ENCODE results near the gene CACNG8. TPM values are rescaled to one million over a fixed set of nuclear protein-coding genes. Genes with fewer than 3 reads are reported as not detected.
"Not testable (repeated sequence)": the region's sequence is repeated elsewhere in the genome, so short reads cannot be mapped to it uniquely, and the experiment has no call there.

The CACNG8 gene
- total and polyA plus RNA-seq, 3 experiments from 2014 or later = not detected

DNA sequence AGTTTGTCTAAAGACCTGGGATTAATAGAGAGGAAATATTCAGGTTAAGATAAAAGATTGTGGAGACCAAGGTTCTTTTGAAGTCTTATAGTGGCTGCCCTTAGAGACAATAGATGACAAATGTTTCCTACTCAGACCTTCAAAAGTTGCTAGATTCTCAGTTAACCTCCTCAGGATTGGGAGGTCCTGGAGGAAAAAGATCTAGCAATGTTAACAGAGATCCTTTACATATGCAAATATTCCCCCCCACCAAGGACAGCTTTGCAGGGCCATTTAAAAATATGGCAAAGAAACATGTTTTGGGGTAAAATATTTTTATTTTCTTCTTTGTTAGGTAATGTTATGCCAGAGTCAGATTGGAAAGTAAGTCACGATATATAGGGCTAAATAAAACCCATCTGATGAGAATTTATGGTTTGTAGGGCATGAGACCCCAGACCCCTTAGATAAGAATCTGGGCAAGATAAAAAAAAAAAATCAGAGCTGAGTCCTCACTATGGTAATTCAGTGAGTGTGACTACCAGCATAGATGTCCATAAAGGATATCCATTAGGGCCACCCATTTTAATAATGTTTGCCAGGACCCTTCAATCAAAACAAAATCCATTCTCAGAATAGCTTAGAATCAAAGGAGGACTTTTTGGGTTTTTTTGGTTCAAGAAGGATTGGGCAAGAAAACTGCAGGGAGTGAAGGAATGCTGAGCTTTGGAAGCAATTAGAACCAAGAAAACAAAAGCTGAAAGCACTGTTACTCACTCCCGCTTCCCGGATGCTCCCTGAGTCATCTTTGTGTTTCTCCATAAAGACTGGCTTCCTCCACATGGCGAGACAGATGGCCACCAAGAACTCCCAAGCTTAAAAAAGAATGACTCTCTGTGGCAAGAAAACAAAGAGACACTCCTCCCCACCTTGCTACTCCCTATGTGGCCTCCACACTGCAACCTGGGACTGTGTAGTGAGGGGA is 72.8 kb downstream of the CACNG8 start:
- H3K36me3 ChIP-seq (ENCODE audit: insufficient read depth, low read length) = no peaks in the 10 kb centered on the region
- H3K4me3 Mint-ChIP-seq = no peak overlapping the region
- no peak overlapping the region for H3K27ac ChIP-seq (ENCODE audit: low read depth, low read length)
- H3K27me3 Mint-ChIP-seq = peaks cover 12 to 32% of the 10 kb centered on the region in 2 donors
- H3K27me3 ChIP-seq (ENCODE audit: insufficient read depth, low read length, poor library complexity, severe bottlenecking) = no peaks in the 10 kb centered on the region
- DNase-seq = no peak
- H3K9me3 ChIP-seq (ENCODE audit: low read length) = no peaks in the 10 kb centered on the region
- no peak overlapping the region for H3K4me3 ChIP-seq (ENCODE audit: low read length)
- POLR2A ChIA-PET = no interaction called here
- H3K36me3 Mint-ChIP-seq = no peaks in the 10 kb centered on the region
- CTCF ChIA-PET = no interaction called here
- peaks cover 0 to 5% (median 0%) of the 10 kb centered on the region in 3 donors for H3K4me1 Mint-ChIP-seq
- no peaks in the 10 kb centered on the region for H3K9me3 Mint-ChIP-seq
- H3K4me1 ChIP-seq (ENCODE audit: insufficient read depth, low read length) = no peaks in the 10 kb centered on the region
- H3K27ac Mint-ChIP-seq = no peak overlapping the region

DNA sequence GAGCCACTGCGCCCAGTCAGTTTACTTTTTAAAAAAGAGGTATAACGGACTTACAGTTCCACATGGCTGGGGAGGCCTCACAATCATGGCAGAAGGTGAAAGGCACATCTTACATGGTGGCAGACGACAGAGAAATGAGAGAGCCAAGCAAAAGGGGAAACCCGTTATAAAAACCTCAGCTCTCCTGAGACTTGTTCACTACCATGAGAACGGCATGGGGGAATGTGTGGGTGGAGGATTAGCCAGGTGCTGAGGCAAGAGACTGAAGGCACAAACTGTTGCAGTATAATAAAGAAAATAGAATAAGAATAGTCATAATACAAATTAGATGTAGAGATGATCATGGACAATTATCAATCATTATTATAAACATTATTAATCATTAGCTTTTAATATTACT is 73.8 kb downstream of the CACNG8 start:
- H3K4me1 Mint-ChIP-seq; H3K4me3 Mint-ChIP-seq; CTCF ChIA-PET; H3K27ac Mint-ChIP-seq; H3K36me3 ChIP-seq (ENCODE audit: insufficient read depth, low read length); H3K9me3 Mint-ChIP-seq; H3K9me3 ChIP-seq (ENCODE audit: low read length); H3K27ac ChIP-seq (ENCODE audit: low read depth, low read length); POLR2A ChIA-PET; H3K36me3 Mint-ChIP-seq; H3K4me3 ChIP-seq (ENCODE audit: low read length); DNase-seq; H3K27me3 ChIP-seq (ENCODE audit: insufficient read depth, low read length, poor library complexity, severe bottlenecking); H3K4me1 ChIP-seq (ENCODE audit: insufficient read depth, low read length): not testable (repeated sequence)
- peaks cover 12 to 24% of the 10 kb centered on the region in 2 donors for H3K27me3 Mint-ChIP-seq

Other genes starting within 250 kb of the CACNG8 start
- not detected for gene NLRP12, start 138.6 kb upstream of the CACNG8 start, total RNA-seq
- gene NLRP12, start 138.6 kb upstream of the CACNG8 start, polyA plus RNA-seq = not detected
- 10 to 100 TPM; 44.2 to 47.8 TPM for gene MYADM, start 95.1 kb upstream of the CACNG8 start, total RNA-seq
- gene MYADM, start 95.1 kb upstream of the CACNG8 start, polyA plus RNA-seq = 77.8 TPM
- not detected for gene PRKCG, start 80.7 kb upstream of the CACNG8 start, total RNA-seq
- gene PRKCG, start 80.7 kb upstream of the CACNG8 start, polyA plus RNA-seq = not detected
- not detected for gene CACNG7, start 53.7 kb upstream of the CACNG8 start, total RNA-seq
- not detected for gene CACNG7, start 53.7 kb upstream of the CACNG8 start, polyA plus RNA-seq
- gene CACNG6, start 28.7 kb downstream of the CACNG8 start, total RNA-seq = not detected
- not detected for gene CACNG6, start 28.7 kb downstream of the CACNG8 start, polyA plus RNA-seq
- not detected for gene VSTM1, start 101.0 kb downstream of the CACNG8 start, total RNA-seq
- not detected for gene VSTM1, start 101.0 kb downstream of the CACNG8 start, polyA plus RNA-seq
- not detected for gene TARM1, start 118.4 kb downstream of the CACNG8 start, total RNA-seq
- not detected for gene TARM1, start 118.4 kb downstream of the CACNG8 start, polyA plus RNA-seq
- under 1 TPM; 0.22 to 0.35 TPM for gene OSCAR, start 137.9 kb downstream of the CACNG8 start, total RNA-seq
- 0.17 TPM for gene OSCAR, start 137.9 kb downstream of the CACNG8 start, polyA plus RNA-seq
- gene NDUFA3, start 139.9 kb downstream of the CACNG8 start, total RNA-seq = 100 to 1,000 TPM; 117 to 124 TPM
- 506 TPM for gene NDUFA3, start 139.9 kb downstream of the CACNG8 start, polyA plus RNA-seq
- gene TFPT, start 152.7 kb downstream of the CACNG8 start, total RNA-seq = 10 to 100 TPM; 32.9 to 33.1 TPM
- gene TFPT, start 152.7 kb downstream of the CACNG8 start, polyA plus RNA-seq = 25.0 TPM
- 100 to 1,000 TPM; 123 to 132 TPM for gene PRPF31, start 152.8 kb downstream of the CACNG8 start, total RNA-seq
- 88.9 TPM for gene PRPF31, start 152.8 kb downstream of the CACNG8 start, polyA plus RNA-seq
- gene CNOT3, start 174.8 kb downstream of the CACNG8 start, total RNA-seq = 10 to 100 TPM; 75.1 to 81.7 TPM
- gene CNOT3, start 174.8 kb downstream of the CACNG8 start, polyA plus RNA-seq = 14.8 TPM
- gene LENG1, start 196.8 kb downstream of the CACNG8 start, total RNA-seq = 1 to 10 TPM; 4.8 to 6.8 TPM
- gene LENG1, start 196.8 kb downstream of the CACNG8 start, polyA plus RNA-seq = 14.1 TPM
- under 1 TPM in 1 of 2 experiments, not detected in 1; 0.18 TPM for gene TMC4, start 210.2 kb downstream of the CACNG8 start, total RNA-seq
- 0.38 TPM for gene TMC4, start 210.2 kb downstream of the CACNG8 start, polyA plus RNA-seq
- gene MBOAT7, start 226.6 kb downstream of the CACNG8 start, total RNA-seq = 100 to 1,000 TPM in 1 of 2 experiments, 10 to 100 TPM in 1; 98.7 to 114 TPM
- gene MBOAT7, start 226.6 kb downstream of the CACNG8 start, polyA plus RNA-seq = 21.9 TPM
- gene TSEN34, start 228.4 kb downstream of the CACNG8 start, total RNA-seq = 10 to 100 TPM; 22.4 to 24.6 TPM
- 38.2 TPM for gene TSEN34, start 228.4 kb downstream of the CACNG8 start, polyA plus RNA-seq
- gene RPS9, start 237.9 kb downstream of the CACNG8 start, total RNA-seq = 1,000 to 10,000 TPM; 1,621 to 1,723 TPM
- 824 TPM for gene RPS9, start 237.9 kb downstream of the CACNG8 start, polyA plus RNA-seq